ENCODE results near the gene RBM47.
"Not testable (repeated sequence)": the region's sequence is repeated elsewhere in the genome, so short reads cannot be mapped to it uniquely, and the experiment has no call there.

RBM47 gene

GRCh38 chr4:40629401-40630334 is at the start of gene RBM47:
Gene RBM47 (minus strand): TSS chr4:40629864. CDS start chr4:40438893, 190,971 bp downstream.
- peak; percentile 12 for DNase-seq

- DNase-seq, result no peak
These were observed 48.8 kb upstream of the RBM47 start for GRCh38 chr4:40678421-40678820.

GRCh38 chr4:40675166-40675565 is 45.5 kb upstream of the RBM47 start:
- DNase-seq, result no peak

GRCh38 chr4:40672528-40673522 is 43.2 kb upstream of the RBM47 start:
- DNase-seq, result no peak

GRCh38 chr4:40669504-40669903 is 39.8 kb upstream of the RBM47 start:
- no peak for DNase-seq

- no peak for DNase-seq
These were observed 36.2 kb upstream of the RBM47 start for GRCh38 chr4:40665842-40666241.

- DNase-seq, result no peak
These were observed 33.4 kb upstream of the RBM47 start for GRCh38 chr4:40662962-40663604.

GRCh38 chr4:40661803-40662202 is 32.1 kb upstream of the RBM47 start:
- no peak for DNase-seq

- no peak for DNase-seq
These were observed 26.7 kb upstream of the RBM47 start for GRCh38 chr4:40656201-40656863.

GRCh38 chr4:40651280-40651679 is 21.6 kb upstream of the RBM47 start:
- no peak for DNase-seq

- DNase-seq, result no peak
These were observed 19.7 kb upstream of the RBM47 start for GRCh38 chr4:40649321-40649720.

GRCh38 chr4:40648742-40649281 is 19.1 kb upstream of the RBM47 start:
- no peak for DNase-seq

GRCh38 chr4:40648131-40648530 is 18.5 kb upstream of the RBM47 start:
- DNase-seq, result no peak

GRCh38 chr4:40645586-40645985 is 15.9 kb upstream of the RBM47 start:
- no peak for DNase-seq

GRCh38 chr4:40632080-40632479 is 2.4 kb upstream of the RBM47 start:
- no peak for DNase-seq

GRCh38 chr4:40630335-40631021 is 814 bp upstream of the RBM47 start:
- no peak for DNase-seq

GRCh38 chr4:40628888-40629287 is 776 bp downstream of the RBM47 start:
- no peak for DNase-seq

- DNase-seq, result not testable (repeated sequence)
These were observed 1.3 kb downstream of the RBM47 start for GRCh38 chr4:40628407-40628806.

GRCh38 chr4:40627540-40627939 is 2.1 kb downstream of the RBM47 start:
- DNase-seq, result no peak

- no peak for DNase-seq
These were observed 3.3 kb downstream of the RBM47 start for GRCh38 chr4:40626183-40626990.

GRCh38 chr4:40623707-40624106 is 6.0 kb downstream of the RBM47 start:
- no peak for DNase-seq
